Activated naive CD4-positive, alpha-beta T cell treated with anti-CD3 and anti-CD28 coated beads for 36 hours (primary cell): Measurements from ENCODE around the gene EVA1B. TPM values are rescaled to one million over a fixed set of nuclear protein-coding genes. Genes with fewer than 3 reads are reported as not detected.

ENCODE experiments used
- total RNA-seq, 2 experiments: library from RNA; stranded (reverse); gene quantifications; one replicate each; pipeline ENCODE4 v1.2.3, GENCODE V29; 2021

EVA1B gene
- total RNA-seq, 2 experiments from 2014 or later, result 1.9 to 2.1 TPM

Other genes starting within 250 kb of the EVA1B start
- not detected for gene TEKT2, start 239.6 kb downstream of the EVA1B start, total RNA-seq
- gene ADPRS, start 234.8 kb downstream of the EVA1B start, total RNA-seq, result 10 to 100 TPM; 23.2 to 24.6 TPM
- gene COL8A2, start 198.4 kb downstream of the EVA1B start, total RNA-seq, result under 1 TPM in 1 of 2 experiments, not detected in 1; 0.07 TPM
- gene TRAPPC3, start 174.2 kb downstream of the EVA1B start, total RNA-seq, result 10 to 100 TPM; 35.9 to 37.6 TPM
- gene MAP7D1, start 167.5 kb downstream of the EVA1B start, total RNA-seq, result 100 to 1,000 TPM; 106 TPM
- 100 to 1,000 TPM; 128 to 133 TPM for gene THRAP3, start 99.2 kb downstream of the EVA1B start, total RNA-seq
- gene SH3D21, start 17.3 kb downstream of the EVA1B start, total RNA-seq, result 1 to 10 TPM; 2.3 to 2.7 TPM
- gene STK40, start 62.3 kb upstream of the EVA1B start, total RNA-seq, result 10 to 100 TPM; 39.6 to 40.6 TPM
- gene LSM10, start 74.3 kb upstream of the EVA1B start, total RNA-seq, result 10 to 100 TPM; 33.5 to 36.5 TPM
- 1 to 10 TPM; 2.2 to 2.6 TPM for gene OSCP1, start 126.8 kb upstream of the EVA1B start, total RNA-seq
- 100 to 1,000 TPM; 122 to 141 TPM for gene MRPS15, start 140.7 kb upstream of the EVA1B start, total RNA-seq
- gene CSF3R, start 159.3 kb upstream of the EVA1B start, total RNA-seq, result under 1 TPM; 0.19 to 0.25 TPM